SHP77 (cell line): ENCODE measurements around the gene KLRG1.

Experiments
- DNase-seq, 2 experiments: peaks; one replicate each; lab custom pipeline; 2025; lab: John Stamatoyannopoulos, UW

Gene KLRG1

GRCh38 chr12:8989413-8989812, at the start of gene KLRG1:
KLRG1 (plus strand) TSS chr12:8989546; CDS start chr12:8989636, 90 bp downstream.
- DNase-seq, result no peak

- DNase-seq, result no peak
Measured at GRCh38 chr12:8941691-8942478, 47.5 kb upstream of the KLRG1 start.

DNA sequence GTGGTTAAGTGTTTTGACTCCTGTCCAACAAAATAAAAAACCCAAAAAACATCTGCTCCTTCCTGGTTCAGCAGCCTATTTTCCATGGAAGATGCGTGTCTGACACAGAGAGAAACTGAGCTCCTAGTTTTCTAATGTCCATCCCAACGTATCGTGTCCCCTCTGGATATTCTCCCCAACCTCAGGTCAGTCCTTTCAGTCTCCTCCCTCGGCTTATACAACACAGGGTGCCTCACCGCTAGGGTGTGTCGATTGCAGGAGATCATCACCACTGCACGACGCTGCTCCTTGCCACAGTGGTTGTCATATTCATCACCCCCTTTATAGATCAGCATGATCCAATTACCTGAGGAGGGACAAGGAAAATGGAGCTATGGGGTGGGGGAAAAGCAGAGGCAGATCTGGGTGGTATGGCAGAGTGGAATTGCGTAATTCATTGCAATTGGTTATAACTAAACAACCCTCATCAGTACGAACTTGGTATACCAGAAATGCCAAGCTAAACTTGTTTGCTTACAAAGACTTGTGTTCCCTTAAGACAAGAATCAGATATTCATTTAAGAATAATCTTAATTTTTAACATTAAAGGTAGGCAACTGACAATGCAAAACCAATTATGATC, 45.7 kb upstream of the KLRG1 start:
- DNase-seq, result no peak

DNA sequence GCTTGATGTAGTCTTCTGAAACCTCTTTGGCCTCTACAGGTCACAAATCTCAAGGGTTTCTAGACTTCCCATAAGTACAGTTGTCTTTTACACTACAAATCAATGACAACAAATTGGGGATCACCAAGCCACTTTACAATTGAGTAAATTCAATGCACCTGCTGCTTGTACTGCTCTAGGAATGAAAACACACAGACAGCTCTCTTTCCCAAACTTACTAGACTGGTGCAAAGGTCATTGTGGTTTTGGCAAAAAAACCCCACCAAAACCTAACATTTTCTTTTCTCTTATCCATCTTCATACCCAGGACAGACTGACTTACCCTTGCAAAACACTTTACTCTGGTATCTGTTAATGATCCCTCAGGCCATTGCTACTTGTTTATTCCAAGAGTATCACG, 42.6 kb upstream of the KLRG1 start:
- no peak for DNase-seq

GRCh38 chr12:8947737-8948136, 41.6 kb upstream of the KLRG1 start:
- DNase-seq, result no peak

DNA sequence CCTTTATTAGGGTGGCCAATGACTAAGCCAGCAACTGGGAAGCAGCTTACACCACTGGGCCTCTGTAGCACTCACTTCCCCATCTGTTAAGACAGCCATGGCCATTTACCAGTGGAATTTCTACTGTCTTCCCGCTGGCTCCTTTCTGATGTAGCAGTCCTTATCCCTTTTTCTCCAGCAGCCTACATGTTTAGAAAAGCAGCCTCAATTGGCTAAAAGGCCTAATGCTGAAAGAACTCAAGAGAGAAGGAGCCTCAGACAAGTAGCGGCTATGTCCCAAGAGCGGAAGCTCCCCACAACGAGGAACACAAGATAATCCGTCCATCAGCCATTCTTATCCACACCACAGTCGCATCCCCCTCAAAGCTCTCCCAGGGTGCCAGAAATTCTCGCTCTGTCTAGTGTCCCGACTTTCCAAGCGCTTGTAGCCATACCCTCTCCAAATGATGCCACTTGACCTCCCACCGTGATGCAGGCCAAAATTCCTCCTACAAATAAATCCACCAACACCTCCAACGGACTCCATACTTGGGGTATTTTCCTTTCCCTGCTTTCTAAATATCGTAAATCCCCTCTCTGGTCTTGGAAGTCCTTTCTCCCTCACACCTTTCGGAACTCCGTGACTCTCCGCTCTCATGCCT, 40.5 kb upstream of the KLRG1 start:
- no peak for DNase-seq

- DNase-seq, result peak; percentile 85 to 87
Measured at GRCh38 chr12:8949342-8950220, 39.8 kb upstream of the KLRG1 start, which contains the start of gene M6PR. M6PR (minus strand) TSS chr12:8949645; CDS start chr12:8946404, 3,241 bp downstream.

GRCh38 chr12:8950221-8950527, 39.2 kb upstream of the KLRG1 start:
- DNase-seq, result no peak

- DNase-seq, result no peak
Measured at GRCh38 chr12:8950702-8951478, 38.5 kb upstream of the KLRG1 start.

- DNase-seq, result no peak
Measured at GRCh38 chr12:8951744-8952143, 37.6 kb upstream of the KLRG1 start.

DNA sequence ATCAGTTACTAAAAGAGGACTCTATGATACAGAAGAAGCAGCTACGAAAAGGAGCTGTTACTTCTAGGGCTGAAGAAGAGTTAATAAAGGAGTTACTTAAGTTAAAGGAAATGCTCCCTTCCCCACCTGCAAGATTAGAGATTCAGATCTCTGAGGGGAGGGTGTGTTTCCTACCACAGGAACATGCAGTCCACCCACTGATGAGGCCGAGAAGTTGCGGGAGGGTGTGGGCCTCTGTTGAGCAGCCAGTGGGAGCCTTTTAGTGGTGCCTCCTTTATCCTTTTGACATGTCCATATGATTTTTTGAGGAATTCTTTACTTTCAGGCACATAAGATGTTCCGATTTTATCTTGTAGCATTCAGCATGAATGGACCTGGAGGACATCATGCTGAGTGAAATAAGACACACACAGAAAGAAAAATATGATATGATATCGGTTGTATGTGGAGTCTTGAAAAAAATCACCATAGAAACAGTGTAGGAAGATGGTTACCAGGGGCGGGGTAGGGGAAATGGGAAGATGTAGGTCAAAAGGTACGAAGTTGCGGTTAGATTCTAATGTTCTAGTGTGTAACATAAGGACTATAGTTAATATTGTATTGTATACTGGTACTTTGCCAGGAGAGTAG, 35.5 kb upstream of the KLRG1 start:
- no peak for DNase-seq

- no peak for DNase-seq
Measured at GRCh38 chr12:8956073-8956472, 33.3 kb upstream of the KLRG1 start.

GRCh38 chr12:8956772-8957171, 32.6 kb upstream of the KLRG1 start:
- no peak for DNase-seq

DNA sequence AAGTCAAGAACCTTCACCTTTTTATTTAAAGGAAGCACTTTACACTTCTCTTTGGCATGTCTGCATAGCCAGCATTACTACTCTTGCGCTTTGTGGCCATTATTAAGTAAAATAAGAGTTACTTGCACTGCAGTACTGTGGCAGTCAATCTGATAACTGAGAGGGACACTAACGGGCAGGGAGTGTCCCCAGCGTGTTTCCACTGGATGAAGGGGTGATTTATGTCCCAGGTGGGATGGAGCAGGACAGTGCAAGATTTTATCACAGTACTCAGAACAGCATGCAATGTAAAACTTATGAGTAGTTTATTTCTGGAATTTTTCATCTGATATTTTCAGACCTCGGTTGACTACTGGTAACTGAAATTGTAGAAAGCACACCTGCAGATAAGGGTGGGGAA, 31.8 kb upstream of the KLRG1 start:
- DNase-seq, result no peak

GRCh38 chr12:8958066-8958465, 31.3 kb upstream of the KLRG1 start:
- DNase-seq, result no peak

DNA sequence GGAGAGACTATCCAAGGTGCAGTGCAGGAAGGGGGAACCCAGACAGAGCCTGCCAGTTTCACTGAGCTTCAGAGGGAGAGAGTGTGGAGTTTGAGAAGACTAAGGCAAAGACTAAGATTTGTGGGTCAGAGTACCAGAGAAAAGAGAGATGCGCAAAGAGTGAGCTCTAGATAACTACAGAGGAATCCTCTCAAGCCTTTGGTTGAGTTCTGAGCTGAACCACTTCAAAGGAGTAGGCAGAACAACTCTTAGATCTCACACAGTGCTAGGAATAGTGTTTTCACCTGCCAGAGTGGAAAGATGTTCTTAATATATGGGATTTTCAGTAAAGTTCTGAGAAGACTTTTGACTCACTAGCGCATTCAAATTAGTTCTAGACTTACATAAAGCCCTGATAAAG, 29.2 kb upstream of the KLRG1 start:
- no peak for DNase-seq

- DNase-seq, result no peak
Measured at GRCh38 chr12:8968761-8969160, 20.6 kb upstream of the KLRG1 start.

GRCh38 chr12:8969861-8970411, 19.4 kb upstream of the KLRG1 start:
- no peak for DNase-seq

DNA sequence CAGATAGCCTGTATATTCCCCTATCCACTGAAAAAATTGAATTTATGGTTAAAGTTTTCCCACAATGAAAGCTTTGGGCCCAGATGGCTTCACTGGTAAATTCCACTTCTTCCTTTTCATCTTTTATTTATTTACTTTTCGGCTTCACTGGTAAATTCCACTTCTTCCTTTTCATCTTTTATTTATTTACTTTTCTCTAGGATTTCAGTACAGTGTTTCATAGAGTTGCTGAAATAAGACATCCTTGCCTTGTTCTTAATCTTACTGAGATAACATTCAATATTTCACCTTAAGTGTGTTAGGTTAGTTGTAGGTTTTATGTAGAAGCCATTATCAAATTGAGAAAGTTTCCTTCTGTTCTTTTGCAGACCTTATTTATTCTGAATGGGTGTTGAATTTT, 18.9 kb upstream of the KLRG1 start:
- no peak for DNase-seq

DNA sequence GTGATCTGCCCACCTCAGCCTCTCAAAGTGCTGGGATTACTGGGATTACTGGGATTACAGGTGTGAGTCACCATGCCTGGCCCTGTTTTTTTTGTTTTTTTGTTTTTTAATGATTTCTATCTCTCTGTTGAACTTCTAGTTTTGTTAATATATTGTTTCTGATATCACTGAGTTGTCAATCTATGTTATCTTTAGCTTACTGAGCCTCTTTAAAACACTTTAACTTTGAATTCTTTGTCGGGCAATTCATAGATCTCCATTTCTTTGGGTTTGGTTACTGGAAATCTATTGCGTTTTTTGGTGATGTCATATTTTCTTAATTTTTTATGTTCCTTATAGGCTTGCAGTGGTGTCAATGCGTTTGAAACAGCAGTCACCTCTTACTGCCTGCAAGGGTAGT, 9.2 kb upstream of the KLRG1 start:
- DNase-seq, result no peak
